Activated naive CD8-positive, alpha-beta T cell treated with anti-CD3 and anti-CD28 coated beads, Interleukin-2, amount 10 ng/mL, durations not matched to agents 7 days and 5 days (primary cell): ENCODE data around the gene RTN4. TPM values are rescaled to one million over a fixed set of nuclear protein-coding genes. Genes with fewer than 3 reads are reported as not detected.
A peak's percentile ranks its signal among the peaks of the same experiment; 100 is the strongest.
"Not testable (repeated sequence)": the region's sequence is repeated elsewhere in the genome, so short reads cannot be mapped to it uniquely, and the experiment has no call there.

Experiments used
- ATAC-seq: fragments of 150-1000 bp; cut with Tn5 transposase; one replicate; pipeline ENCODE4 v1.10.0; 2021; ENCODE audit warnings: low read depth, moderate library complexity
- POLR2A ChIA-PET: fragments of 350-600 bp; sonication (Branson Sonifier 250); formaldehyde crosslinking; loops from one replicate; lab custom pipeline; 2021; ENCODE audit warnings: antibody characterized with exemption; lab: Charles Lee
- DNase-seq: peaks from one replicate; pipeline ENCODE4 v3.0.0; 2021
- H3K27ac Mint-ChIP-seq: one replicate; pipeline ENCODE4 v1.8.0; 2022; ENCODE audit warnings: mild to moderate bottlenecking, mixed read lengths
- H3K27me3 Mint-ChIP-seq: one replicate; pipeline ENCODE4 v1.8.0; 2022; ENCODE audit warnings: mild to moderate bottlenecking, moderate library complexity, mixed read lengths
- H3K36me3 Mint-ChIP-seq: one replicate; pipeline ENCODE4 v1.8.0; 2021; ENCODE audit warnings: mild to moderate bottlenecking, mixed read lengths
- H3K4me1 Mint-ChIP-seq: one replicate; pipeline ENCODE4 v1.8.0; 2021; ENCODE audit warnings: mixed read lengths
- H3K4me3 Mint-ChIP-seq: one replicate; pipeline ENCODE4 v1.8.0; 2022; ENCODE audit warnings: mild to moderate bottlenecking, moderate library complexity, mixed read lengths
- H3K9me3 Mint-ChIP-seq: one replicate; pipeline ENCODE4 v1.8.0; 2021; ENCODE audit warnings: mixed read lengths
- total RNA-seq, 2 experiments: library from RNA; stranded (reverse); gene quantifications; one replicate each; pipeline ENCODE4 v1.2.3, GENCODE V29; 2021

Gene RTN4
- total RNA-seq, 2 experiments from 2014 or later = 82.2 to 88.2 TPM

DNA sequence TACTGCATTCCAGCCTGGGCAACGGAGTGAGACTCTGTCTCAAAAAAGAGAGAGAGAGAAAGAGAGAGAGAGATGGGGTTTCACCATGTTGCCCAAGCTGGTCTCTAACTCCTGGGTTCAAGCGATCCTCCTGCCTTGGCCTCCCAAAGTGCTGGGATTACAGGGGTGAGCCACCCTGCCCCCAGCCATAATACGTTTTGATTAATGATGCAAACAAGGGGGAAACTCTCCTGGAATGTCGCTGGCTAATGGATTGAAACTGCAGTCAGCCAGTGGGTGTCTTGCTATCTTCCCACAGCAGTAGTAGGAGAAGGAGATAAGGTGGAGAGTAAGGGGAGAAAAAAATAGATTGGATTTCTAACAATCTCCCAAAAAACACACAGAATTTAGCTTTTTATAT is 9.5 kb upstream of the RTN4 start:
- POLR2A ChIA-PET = no interaction called here
- DNase-seq = no peak
- no peak for ATAC-seq
- H3K27me3 Mint-ChIP-seq = no peaks in the 10 kb centered on the region
- peaks cover 4% of the 10 kb centered on the region for H3K4me1 Mint-ChIP-seq
- H3K36me3 Mint-ChIP-seq = peaks cover 3% of the 10 kb centered on the region
- no peak overlapping the region for H3K4me3 Mint-ChIP-seq
- no peaks in the 10 kb centered on the region for H3K9me3 Mint-ChIP-seq
- no peak overlapping the region for H3K27ac Mint-ChIP-seq

DNA sequence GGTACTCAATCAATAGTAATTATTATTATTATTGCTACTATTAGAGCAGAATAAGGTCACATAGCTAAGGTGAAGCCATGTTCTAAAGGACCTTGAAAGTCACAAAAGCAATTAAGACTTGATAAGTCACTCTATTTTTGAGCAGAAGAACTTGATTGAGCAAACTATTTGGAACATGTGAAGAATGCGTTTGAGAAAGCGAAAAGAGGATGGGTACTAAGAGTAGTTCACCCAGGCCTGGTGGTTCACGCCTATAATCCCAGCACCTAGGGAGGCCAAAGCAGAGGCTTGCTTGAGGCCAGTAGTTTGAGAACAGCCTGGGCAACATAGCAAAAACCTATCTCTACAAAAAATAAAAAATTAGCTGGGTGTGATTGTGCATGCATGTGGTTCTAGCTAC is 7.2 kb upstream of the RTN4 start:
- Mint-ChIP-seq H3K27ac (no peak overlapping the region), H3K9me3 (no peaks in the 10 kb centered on the region), H3K4me3 (no peak overlapping the region), H3K4me1 (peaks cover 11% of the 10 kb centered on the region), H3K36me3 (no peaks in the 10 kb centered on the region), H3K27me3 (no peaks in the 10 kb centered on the region)
- POLR2A ChIA-PET = no interaction called here
- DNase-seq = no peak
- no peak for ATAC-seq

DNA sequence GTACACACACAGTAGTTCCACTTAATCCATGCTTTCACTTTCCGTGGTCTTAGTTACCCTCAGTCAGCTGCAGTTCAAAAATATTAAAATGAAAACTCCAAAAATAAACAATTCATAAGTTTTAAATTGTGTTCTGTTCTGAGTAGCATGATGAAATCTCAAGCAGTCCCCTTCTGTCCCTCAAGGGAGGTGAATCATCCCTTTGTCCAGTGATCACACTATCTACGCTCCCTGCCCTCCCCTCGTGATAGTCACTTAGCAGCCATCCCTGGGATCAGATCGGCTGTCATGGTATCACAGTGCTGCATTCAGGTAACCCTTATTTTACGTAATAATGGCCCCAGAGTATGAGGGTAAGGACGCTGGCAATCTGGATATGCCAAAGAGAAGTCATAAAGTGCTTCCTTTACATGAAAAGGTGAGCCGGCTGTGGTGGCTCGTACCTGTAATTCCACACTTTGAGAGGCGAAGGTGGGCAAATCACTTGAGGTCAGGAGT is 5.8 kb upstream of the RTN4 start:
- no peak overlapping the region for H3K4me3 Mint-ChIP-seq

DNA sequence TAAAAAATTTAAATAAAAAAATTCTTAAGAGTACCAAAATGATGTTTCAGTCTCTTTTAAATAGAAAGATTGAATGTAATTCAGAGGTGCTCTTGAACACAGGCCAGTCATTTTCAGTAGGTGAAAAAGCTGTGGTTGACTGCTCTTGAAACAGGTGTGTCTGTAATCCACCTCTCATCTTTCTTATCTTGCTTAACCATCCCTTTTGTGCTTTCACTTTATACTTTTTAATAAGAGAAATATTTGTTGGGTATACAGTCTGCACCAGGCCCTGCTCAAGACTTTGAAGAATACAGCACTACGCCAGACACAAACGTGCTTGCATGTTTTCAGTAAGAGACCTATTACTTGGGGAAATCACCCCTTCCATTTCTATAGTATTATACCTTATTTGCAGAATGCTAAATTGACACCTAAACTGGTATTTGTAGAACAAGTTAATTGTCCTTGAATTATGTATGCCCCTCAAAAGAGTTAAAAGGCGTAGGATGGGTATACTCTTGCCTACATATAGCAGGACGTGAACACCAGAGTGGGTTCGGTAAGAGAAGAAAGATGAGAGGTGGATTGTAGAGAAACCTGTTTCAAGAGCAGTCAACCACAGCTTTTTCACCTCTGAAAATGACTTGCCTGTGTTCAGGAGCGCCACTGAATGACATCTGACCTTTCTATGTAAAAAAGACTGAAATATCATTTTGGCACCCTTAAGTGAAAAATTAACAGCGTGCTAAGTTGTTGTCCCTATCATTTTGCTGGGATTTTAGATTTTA is 4.0 kb upstream of the RTN4 start:
- POLR2A ChIA-PET = no interaction called here
- peaks cover 21% of the 10 kb centered on the region for H3K4me1 Mint-ChIP-seq
- H3K9me3 Mint-ChIP-seq = no peaks in the 10 kb centered on the region
- DNase-seq (no peak), ATAC-seq (no peak)
- peak overlapping the region; percentile 58 for H3K4me3 Mint-ChIP-seq
- peaks cover 3% of the 10 kb centered on the region for H3K36me3 Mint-ChIP-seq
- H3K27ac Mint-ChIP-seq = peak overlapping the region; percentile 67
- no peaks in the 10 kb centered on the region for H3K27me3 Mint-ChIP-seq

More for the DNA sequence above, 5.8 kb upstream of the RTN4 start:
- Mint-ChIP-seq H3K36me3 (no peaks in the 10 kb centered on the region), H3K27me3 (no peaks in the 10 kb centered on the region), H3K4me1 (peaks cover 20% of the 10 kb centered on the region), H3K27ac (no peak overlapping the region), H3K9me3 (no peaks in the 10 kb centered on the region)
- DNase-seq = no peak
- no peak for ATAC-seq
- POLR2A ChIA-PET = interaction anchor here (0.7 kb wide), 1 partner anchor 8 kb away, joined by 3 read pairs; no protein-coding TSS in a partner anchor

DNA sequence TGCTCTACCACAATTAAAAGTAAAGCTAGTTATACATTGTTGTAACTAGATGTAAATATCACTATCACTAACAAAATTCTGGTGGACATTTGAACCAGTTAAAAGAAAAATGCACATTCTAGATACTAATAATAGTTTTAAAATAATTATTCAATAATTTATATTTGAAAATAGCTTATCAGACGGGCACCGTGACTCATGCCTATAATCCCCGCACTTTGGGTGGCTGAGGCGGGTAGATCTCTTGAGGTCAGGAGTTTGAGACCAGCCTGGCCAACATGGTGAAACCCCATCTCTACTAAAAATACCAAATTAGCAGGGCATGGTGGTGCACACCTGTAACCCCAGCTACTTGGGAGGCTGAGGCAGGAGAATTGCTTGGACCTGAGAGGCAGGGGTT is 3.0 kb upstream of the RTN4 start:
- H3K27me3 Mint-ChIP-seq, DNase-seq, H3K27ac Mint-ChIP-seq, POLR2A ChIA-PET, H3K36me3 Mint-ChIP-seq, ATAC-seq, H3K9me3 Mint-ChIP-seq: not testable (repeated sequence)
- H3K4me1 Mint-ChIP-seq = peaks cover 21% of the 10 kb centered on the region
- H3K4me3 Mint-ChIP-seq = peak overlapping the region; percentile 66

DNA sequence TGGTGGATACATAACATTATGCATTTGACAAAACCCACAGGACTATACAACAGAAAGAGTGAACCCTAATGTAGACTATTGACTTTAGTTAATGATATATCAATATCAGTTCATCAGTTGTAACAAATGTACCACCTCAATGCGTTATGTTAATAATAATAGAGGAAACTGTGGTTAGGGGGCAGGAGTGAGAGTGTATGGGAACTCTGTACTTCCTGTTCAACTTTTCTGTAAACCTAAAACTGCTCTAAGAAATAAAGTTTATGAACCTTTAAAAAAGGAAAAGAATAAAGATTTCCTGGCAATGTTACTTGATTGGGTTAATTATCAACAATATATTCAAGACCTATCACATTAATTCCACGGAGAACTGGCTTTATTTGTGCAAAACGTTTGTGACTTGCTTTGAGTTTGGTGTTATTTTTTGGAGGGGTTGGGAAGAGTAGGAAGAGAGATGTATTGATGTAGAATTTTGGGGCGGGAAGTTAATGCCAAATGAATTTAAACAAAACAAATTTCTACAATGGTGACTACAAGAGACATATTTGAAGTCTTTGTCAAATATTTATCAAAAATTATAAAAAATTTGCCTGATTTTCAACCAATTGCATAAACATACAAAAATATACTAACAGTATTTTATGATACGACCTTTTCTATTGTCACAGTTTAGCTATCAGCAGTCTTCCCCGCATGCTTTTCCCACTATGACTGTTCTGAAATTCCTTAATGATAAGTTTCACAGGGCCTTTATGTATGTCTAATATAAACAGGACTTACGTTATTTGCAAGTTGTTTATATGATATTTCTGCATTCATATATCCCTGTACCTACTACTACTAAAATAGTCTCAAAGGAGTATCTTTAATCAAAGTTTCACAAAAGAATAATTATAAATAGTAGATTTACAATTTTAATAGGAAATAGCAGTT is 2.1 kb upstream of the RTN4 start:
- ATAC-seq = no peak
- Mint-ChIP-seq H3K27me3 (no peaks in the 10 kb centered on the region), H3K4me1 (peaks cover 28% of the 10 kb centered on the region), H3K27ac (peak overlapping the region; percentile 72), H3K36me3 (peaks cover 3% of the 10 kb centered on the region), H3K9me3 (no peaks in the 10 kb centered on the region), H3K4me3 (peak overlapping the region; percentile 78)
- POLR2A ChIA-PET = no interaction called here
- no peak for DNase-seq

GRCh38 chr2:55051026-55051866 is 995 bp upstream of the RTN4 start:
- ATAC-seq (no peak), DNase-seq (no peak)
- H3K27me3 Mint-ChIP-seq = no peaks in the 10 kb centered on the region
- peak overlapping the region; percentile 100 for H3K4me3 Mint-ChIP-seq
- no peaks in the 10 kb centered on the region for H3K9me3 Mint-ChIP-seq
- peaks cover 6% of the 10 kb centered on the region for H3K36me3 Mint-ChIP-seq
- H3K27ac Mint-ChIP-seq = peak overlapping the region; percentile 100
- POLR2A ChIA-PET = interaction anchor here (0.6 to 2.7 kb wide), 16 partner anchors 10 to 565 kb away, joined by 3 to 25 read pairs (median 4); no protein-coding TSS in a partner anchor
- H3K4me1 Mint-ChIP-seq = peaks cover 36% of the 10 kb centered on the region

GRCh38 chr2:55049821-55050099 is 491 bp downstream of the RTN4 start:
- no peak for ATAC-seq
- peak overlapping the region; percentile 100 for H3K27ac Mint-ChIP-seq
- no peak for DNase-seq
- H3K27me3 Mint-ChIP-seq = no peaks in the 10 kb centered on the region
- H3K4me3 Mint-ChIP-seq = peak overlapping the region; percentile 100
- peaks cover 43% of the 10 kb centered on the region for H3K4me1 Mint-ChIP-seq
- peaks cover 7% of the 10 kb centered on the region for H3K36me3 Mint-ChIP-seq
- POLR2A ChIA-PET = interaction anchor here (0.7 to 2.7 kb wide), 16 partner anchors 9 to 490 kb away, joined by 3 to 25 read pairs (median 5); partner anchors contain the start of genes CLHC1 and RPS27A
- H3K9me3 Mint-ChIP-seq = no peaks in the 10 kb centered on the region

GRCh38 chr2:55049043-55049820 is 1.0 kb downstream of the RTN4 start:
- DNase-seq (peak; percentile 75), ATAC-seq (peak; percentile 2)
- Mint-ChIP-seq H3K4me3 (peak overlapping the region; percentile 91), H3K36me3 (peaks cover 7% of the 10 kb centered on the region), H3K27me3 (no peaks in the 10 kb centered on the region), H3K9me3 (no peaks in the 10 kb centered on the region), H3K27ac (peak overlapping the region; percentile 92), H3K4me1 (peaks cover 41% of the 10 kb centered on the region)
- POLR2A ChIA-PET = interaction anchor here (0.7 to 2.7 kb wide), 15 partner anchors 8 to 490 kb away, joined by 3 to 25 read pairs (median 4); partner anchors contain the start of genes CLHC1 and RPS27A

- H3K9me3 Mint-ChIP-seq = no peaks in the 10 kb centered on the region
- peaks cover 7% of the 10 kb centered on the region for H3K36me3 Mint-ChIP-seq
- peak overlapping the region; percentile 91 for H3K4me3 Mint-ChIP-seq
- H3K27me3 Mint-ChIP-seq = no peaks in the 10 kb centered on the region
- no peak for DNase-seq
- POLR2A ChIA-PET = interaction anchor here (1.0 to 2.7 kb wide), 5 partner anchors 39 to 326 kb away, joined by 3 to 25 read pairs (median 4); no protein-coding TSS in a partner anchor
- H3K4me1 Mint-ChIP-seq = peaks cover 37% of the 10 kb centered on the region
- peak overlapping the region; percentile 92 for H3K27ac Mint-ChIP-seq
- no peak for ATAC-seq
These were observed 1.7 kb downstream of the RTN4 start for GRCh38 chr2:55048508-55049042.

- POLR2A ChIA-PET = interaction anchor here (1.0 to 1.3 kb wide), 3 partner anchors 176 to 325 kb away, joined by 3 to 4 read pairs (median 3); no protein-coding TSS in a partner anchor
- no peaks in the 10 kb centered on the region for H3K27me3 Mint-ChIP-seq
- DNase-seq = no peak
- ATAC-seq = no peak
- no peaks in the 10 kb centered on the region for H3K9me3 Mint-ChIP-seq
- no peak overlapping the region for H3K27ac Mint-ChIP-seq
- H3K4me1 Mint-ChIP-seq = peaks cover 38% of the 10 kb centered on the region
- H3K4me3 Mint-ChIP-seq = peak overlapping the region; percentile 91
- peaks cover 7% of the 10 kb centered on the region for H3K36me3 Mint-ChIP-seq
These were observed 2.5 kb downstream of the RTN4 start for GRCh38 chr2:55047677-55048299.
